GM19025 (cell line): Measurements from ENCODE around the gene PACS1.
A peak's percentile ranks its signal among the peaks of the same experiment; 100 is the strongest.
"Not testable (repeated sequence)": the region's sequence is repeated elsewhere in the genome, so short reads cannot be mapped to it uniquely, and the experiment has no call there.

Experiments used
- ATAC-seq: cut with Tn5 transposase; IDR thresholded peaks from one replicate; pipeline ENCODE4 v1.9.1; 2021; ENCODE audit warnings: mild to moderate bottlenecking, low read depth, moderate library complexity; ENCODE audit not compliant: unreplicated experiment

Gene PACS1

DNA sequence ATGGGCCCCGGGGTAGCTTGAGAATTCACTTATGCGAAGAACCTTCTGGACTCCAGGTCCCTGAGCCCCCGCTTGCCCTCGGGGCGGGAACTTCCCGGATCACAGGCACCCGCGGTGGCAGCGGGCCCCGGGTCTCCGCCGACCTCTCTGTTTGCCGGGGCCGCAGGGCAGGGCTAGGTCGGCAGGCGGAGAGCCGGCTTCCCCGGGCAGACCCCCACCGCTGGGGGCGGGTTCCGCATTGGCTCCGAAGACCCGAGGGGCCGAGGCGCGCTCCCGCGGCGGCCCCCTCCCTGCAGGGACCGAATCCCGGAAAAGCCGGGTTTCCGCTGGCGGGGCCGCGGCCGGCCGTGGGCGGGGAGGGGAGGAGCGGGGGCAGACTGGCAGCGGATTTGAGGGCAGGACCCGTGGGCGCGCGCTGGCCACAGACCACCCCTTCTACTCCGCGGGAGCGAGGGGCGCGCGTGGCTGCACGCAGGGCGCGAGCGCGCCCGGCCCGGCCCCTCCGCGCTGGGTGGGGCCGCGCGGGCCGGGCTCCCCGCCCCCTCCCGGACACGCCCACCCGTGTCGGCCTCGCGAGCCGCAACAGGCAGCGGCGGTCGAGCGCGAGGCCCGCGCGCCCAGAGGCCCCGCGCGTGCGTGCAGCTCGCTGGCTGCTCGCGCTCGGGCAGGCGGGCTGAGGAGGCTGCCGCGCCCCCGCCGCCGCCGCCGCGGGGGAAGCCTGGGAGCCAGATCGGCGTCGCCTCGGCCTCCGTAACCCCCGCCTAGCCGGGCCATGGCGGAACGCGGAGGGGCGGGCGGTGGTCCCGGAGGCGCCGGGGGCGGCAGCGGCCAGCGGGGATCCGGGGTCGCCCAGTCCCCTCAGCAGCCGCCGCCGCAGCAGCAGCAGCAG, at the start of gene PACS1:
PACS1 (plus strand) TSS at position 558 of the 889 bp plus-strand sequence; CDS start at position 773, 215 bp downstream.
- ATAC-seq = peak; percentile 64

DNA sequence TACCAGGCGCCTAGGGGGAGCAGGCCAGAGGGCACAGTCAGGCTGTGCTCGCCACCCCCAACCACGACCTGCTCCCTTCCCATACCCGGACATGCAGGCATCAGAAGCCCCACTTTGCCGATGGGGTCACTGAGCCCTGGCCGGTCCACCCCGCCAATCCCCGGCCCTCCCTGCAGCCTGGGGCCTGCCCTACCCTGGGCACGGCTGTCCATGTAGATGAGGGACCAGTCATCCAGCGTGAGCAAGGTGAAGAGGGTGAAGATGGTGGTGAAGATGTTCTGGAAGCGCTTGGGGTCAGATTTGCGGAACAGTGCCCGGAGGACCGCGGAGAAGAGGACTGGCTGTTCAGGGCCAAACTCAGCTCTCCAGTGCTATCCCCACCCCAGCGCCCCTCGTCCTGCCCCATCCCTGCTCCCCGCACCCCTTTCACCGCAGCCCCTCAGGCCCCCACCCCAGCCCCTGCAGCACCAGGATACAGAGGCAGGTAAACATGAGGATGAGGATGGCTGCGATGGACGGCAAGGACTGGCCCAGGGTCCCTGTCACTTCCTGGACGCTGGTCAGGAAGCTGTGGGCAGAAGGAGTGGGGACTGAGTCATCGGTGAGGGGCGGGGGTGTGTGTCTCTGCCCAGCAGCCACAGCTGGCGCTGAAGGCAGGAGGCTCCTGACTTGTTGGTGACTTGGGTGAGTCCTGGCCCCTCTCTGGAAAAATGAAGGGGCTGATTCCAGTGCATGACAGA, 49.3 kb upstream of the PACS1 start:
- no peak for ATAC-seq

DNA sequence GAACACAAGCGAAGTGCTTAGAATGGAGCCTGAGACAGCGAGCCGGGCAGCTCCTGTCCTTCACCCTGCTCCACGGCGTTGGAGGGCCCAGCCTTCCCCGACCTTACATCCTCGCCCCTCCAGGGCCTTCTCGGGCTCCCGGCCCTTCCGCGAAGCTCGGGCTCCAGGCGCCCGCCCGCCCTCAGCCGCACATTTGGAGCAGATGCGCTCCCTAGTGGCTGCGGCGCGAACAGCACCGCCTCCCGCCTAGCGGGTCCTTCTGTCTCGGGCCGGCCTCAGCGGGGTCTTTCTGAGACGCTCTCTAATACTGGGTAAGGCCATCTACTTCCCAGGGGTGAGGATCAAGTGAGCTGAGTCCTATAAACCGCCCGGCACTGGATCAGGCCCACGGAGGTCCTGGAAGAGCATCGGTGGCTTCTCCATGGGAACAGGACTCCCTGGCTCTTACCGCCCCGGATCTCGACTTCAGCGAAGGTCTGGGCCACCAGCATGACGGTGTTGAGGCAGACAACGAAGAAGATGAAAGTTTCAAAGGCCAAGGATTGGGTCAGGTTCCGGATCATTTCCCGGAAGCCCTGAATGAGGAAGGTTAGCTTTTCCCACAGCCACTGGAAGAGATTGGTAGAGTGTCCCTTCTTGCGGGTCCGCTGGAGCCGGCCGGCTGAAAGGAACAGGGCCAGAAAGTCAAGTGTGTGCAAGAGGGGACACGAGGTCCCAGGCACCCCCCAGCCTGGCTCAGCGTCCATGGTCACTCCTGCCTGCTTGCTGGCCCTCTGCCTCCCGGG, 47.5 kb upstream of the PACS1 start:
- ATAC-seq = no peak

DNA sequence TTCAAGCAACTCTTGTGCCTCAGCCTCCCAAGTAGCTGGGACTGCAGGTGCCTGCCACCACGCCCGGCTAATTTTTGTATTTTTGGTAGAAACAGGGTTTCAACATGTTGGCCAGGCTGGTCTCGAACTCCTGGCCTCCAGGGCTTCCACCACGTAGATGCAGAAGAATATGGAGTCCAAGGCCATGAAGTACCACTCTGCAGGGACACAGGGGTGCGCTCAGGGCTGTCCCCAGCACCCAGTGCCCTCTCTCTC, 47.0 kb upstream of the PACS1 start:
- not testable (repeated sequence) for ATAC-seq

DNA sequence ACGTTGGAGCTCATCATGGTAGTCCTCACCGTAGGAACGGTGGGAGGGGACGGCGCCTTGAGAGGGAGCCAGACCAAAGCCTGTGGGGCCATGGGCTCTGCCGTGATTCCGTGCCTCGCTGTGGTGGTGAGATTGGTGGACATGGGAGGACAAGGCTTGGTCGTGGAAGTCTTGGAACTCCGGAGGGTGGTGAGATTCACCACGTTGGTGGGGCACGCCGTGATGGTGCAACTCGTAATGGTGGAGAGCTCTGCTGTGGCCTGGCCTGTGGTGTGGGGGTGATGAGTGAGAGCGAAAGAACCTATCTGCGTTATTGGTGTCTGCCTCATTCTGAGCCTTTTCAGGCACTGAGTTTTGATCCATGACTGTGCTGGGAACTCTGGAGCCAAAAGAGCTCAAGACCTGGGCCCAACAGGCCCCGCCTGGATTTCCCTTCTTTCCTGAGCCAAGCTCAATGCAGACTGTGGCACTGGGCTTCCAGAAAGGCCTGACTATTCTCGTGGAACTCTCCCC, 44.0 kb upstream of the PACS1 start, which contains the start of gene CATSPER1:
CATSPER1 (minus strand) TSS at position 463 of the 513 bp plus-strand sequence; CDS start at position 363, 100 bp downstream.
- ATAC-seq = no peak

DNA sequence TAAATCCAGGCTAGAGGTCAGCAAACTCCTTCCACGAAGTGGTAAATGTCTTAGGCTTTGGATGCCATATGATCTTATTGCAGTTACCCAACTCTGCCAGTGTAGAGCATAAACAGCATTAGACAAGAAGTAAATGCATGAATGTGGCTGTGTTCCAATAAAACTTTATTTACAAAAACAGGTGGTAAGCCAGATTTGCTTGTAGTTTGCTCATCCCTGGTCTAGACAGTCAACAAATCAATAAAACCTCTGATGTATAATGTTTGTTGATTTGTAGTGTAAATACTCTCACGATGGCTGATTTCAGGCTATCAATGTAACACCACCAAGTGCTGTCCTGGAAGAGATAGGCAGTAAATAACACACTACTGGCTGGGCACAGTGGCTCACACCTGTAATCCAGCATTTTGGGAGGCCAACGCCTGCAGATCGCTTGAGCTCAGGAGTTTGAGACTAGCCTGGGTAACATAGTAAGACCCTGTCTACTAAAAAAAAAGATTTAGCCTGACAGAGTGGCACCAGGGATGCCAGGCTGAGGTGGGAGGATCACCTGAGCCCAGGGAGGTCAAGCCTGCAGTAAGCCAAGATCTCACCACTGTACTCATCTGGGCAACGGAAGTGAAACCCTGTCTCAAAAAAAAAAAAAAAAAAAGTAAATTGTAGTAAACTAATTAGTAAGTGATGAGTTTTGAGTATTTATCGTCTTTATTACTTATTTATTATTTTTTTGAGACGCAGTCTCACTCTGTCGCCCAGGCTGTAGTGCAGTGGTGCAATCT, 36.9 kb upstream of the PACS1 start:
- no peak for ATAC-seq

DNA sequence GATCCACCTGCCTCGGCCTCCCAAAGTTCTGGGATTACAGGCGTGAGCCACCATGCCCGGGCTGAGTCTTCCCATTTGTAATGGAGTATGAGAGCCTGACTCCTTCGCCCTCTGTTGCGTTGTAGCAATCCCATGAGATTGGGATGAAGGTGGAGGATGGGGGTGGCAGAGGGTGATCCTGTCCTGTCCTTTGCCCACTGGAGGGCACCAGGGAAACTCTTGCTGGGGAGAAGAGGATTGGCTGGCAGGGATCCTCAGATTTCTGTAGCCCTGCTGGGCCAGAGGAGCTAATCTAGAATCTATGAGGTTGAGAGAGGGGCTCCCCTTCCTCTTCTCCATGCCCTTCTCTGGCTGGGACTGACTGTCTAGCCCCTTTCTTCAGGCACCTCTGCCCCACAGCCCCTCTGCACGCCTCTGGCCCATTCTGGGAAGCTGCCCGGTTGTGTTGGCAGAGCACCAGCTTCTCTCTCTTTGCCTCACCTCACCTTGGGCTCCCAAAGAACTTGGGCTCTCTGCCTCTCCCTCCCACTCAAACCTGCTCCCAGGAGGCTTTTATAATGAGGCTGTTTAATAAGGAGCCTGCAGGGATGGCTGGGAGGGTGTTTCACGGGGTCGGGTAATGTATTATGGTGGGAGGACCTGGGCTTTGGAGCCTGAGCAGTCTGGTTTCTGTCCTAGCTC, 34.3 kb upstream of the PACS1 start:
- no peak for ATAC-seq

DNA sequence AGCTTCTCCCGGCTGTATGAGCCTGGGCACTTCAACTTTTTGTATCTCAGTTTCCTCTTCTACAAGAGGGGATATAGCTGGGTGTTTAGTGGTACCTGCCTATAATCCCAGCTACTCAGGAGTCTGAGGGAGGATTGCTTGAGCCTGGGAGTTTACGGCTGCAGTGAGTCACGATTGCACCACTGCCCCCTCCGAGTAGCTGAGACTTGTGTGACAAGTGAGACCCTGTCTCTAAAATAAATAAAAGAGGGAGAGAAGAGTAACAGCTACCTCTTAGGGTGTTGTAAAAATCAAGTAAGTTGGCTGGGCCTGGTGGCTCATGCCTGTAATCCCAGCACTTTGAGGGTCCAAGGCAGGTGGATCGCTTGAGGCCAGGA, 33.8 kb upstream of the PACS1 start:
- no peak for ATAC-seq

DNA sequence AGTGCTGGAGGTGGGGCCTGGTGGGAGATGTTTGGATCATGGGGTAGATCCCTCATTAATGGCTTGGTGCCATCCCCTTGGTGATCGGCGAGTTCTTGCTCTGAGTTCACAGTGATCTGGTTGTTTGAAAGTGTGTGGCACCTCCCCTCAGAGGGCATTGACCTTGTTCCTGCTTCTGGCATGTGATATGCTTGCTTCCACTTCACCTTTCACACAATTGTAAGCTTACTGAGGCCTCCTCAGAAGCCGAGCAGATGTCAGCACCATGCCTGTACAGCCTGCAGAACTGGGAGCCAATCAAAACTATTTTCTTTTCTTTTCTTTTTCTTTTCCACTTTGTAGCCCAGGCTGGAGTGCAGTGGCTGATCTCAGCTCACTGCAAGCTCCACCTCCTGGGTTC, 32.7 kb upstream of the PACS1 start:
- no peak for ATAC-seq

DNA sequence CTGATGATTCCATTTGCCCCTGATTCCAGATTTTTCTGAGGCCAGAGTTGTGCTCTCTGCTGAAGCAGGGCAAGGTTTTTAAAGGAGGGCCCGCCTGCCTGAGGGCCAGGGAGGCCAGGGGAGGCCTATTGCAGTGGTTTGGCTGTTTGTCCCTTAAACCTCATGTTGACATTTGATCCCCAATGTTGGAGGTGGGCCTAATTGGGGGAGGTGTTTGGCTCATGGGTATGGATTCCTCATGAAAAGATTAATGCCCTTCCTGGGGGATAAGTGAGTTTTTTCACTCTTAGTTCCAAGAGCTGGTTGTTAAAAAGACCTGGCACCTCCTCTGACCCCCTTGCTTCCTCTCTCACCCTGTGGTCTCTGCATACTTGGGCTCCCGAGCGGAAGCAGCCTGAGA, 30.3 kb upstream of the PACS1 start:
- no peak for ATAC-seq

DNA sequence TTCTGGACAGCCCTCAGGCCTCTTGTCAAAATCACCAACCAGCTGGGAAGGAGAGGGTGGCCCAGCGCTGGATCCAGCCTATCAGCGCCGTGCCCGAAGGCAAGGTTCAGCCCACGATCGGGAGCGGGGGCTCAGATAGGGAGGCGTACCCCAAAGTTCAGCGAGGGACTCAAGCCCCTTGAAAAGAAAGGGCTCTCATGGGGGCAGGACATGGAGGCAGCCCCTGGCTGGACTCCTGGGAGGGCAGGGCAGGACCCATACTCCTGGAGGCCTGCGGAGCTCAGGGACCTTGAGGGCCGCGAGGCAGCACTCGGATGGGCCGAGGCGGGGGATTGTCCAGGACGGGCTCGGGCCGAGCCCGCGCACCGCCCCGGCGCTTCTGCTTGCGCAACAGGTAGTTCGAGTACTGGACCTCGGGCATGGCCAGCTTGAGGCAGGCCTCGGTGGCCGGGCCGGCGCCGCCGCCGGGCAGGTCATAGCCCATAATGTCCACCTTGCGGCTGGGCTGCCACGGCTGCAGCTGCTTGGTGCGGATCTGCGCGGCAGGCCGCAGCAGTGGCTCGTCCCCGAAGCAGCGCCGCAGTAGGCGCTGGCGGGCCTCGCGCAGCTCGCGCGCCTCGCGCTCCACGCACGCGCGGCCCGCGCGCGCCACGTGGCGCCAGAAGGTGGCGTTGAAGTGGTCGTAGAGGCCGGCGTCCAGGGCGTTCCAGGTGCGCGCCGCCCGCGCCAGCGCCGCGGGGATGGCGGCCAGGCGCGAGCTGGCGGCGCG, 27.7 kb upstream of the PACS1 start:
- no peak for ATAC-seq

DNA sequence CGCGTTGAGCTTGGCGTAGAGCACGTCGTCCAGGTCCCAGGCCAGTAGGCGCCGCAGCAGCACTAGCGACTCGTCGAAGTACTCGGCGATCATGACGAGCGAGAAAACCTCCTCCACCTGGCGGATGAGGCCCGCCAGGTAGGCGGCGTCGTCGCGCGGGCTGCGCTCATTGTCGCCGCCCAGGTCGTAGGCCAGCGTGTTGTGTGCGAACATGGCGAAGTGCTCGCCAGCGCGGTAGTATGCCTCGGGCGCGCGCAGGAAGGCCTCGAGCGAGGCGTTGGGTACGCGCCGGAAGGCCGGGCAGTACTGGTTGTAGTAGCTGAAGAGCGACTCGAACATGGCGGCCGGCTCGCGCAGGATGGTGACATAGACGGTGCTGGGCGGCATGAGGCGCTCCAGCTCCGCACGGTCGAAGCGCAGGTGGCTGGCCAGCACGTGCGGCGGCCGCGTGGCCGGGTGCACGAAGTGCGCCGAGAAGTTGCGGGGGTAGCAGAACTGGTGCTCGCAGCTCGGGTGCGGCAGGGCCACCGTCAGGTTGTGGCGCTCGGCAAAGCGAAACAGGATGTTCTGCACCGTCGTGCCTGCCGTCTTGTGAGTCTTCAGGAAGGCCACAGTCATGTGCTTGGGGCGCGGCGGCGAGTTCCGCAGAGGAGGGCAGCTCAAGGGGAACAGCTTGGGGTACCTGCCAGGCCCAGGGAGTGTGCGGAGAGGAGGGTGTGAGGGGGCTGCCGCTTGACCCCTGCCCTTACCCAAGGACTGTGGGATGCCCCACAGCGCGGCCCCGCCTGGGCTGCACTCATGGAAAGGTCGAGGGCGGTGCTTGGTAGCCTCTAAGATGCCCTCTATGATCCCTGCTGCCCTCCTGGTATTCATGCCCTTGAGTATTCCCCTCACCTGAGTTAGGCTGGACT, 26.8 kb upstream of the PACS1 start:
- no peak for ATAC-seq

DNA sequence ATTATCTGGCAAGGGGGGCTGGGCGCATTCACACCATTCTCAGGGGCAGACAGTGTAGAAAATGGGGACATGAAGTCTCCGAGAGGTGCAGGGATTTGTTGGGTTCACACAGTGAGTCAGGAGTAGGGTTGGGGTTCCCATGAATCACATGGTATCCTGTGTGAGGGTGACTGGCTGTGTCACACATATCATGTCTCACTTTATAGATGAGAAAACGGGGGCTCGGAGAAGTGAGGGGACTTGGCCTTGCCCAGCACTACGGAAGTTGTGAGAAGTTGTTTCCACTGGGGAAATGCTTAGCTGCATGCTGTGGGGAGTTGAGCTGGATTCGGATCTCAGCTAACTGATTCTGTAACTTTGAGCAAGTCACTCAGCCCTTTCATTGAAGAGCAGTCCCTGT, 25.3 kb upstream of the PACS1 start:
- ATAC-seq = no peak

DNA sequence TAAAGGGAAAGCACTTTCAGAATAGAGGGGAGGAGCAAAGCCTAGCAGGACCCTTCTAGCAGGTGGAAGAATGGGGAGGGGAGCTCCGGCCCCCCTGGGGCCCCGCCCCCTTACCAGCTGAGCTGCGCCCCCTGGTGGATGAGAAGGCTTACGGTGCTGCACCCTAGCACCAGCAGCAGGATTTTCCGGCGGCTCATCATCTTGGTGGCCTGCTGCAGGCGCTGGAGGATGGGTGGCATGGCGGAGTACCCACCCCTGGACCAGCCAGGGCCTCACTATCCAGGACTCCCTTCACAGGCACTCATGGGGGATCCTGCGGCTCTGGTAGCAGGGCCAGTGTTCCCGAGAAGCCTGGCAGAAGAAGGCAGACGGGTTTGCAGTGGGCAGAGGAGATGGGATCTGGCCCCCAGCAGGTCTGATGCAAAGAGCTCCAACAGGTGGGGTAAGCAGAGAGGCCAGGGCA, 24.9 kb upstream of the PACS1 start:
- ATAC-seq = peak; percentile 59

DNA sequence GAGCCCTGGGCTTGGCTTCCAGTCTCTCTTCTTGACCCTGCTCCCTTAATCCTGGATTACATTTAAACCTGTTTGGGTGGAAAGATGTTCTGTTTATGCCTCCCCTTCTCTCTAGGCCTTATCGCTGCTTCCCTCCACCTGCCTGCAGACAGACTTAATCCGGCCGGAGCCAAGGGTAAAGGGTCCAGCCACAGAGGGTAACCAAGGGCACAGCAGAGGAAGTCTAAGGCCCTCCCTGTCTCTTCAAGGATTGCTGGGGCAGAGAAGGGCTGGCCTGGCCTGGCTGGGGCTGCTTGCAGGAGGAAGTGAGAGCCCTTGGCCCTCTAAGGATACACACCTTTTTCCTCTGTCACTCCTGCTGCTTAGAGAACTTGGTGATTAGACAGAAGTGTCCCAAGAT, 23.2 kb upstream of the PACS1 start:
- ATAC-seq = no peak

DNA sequence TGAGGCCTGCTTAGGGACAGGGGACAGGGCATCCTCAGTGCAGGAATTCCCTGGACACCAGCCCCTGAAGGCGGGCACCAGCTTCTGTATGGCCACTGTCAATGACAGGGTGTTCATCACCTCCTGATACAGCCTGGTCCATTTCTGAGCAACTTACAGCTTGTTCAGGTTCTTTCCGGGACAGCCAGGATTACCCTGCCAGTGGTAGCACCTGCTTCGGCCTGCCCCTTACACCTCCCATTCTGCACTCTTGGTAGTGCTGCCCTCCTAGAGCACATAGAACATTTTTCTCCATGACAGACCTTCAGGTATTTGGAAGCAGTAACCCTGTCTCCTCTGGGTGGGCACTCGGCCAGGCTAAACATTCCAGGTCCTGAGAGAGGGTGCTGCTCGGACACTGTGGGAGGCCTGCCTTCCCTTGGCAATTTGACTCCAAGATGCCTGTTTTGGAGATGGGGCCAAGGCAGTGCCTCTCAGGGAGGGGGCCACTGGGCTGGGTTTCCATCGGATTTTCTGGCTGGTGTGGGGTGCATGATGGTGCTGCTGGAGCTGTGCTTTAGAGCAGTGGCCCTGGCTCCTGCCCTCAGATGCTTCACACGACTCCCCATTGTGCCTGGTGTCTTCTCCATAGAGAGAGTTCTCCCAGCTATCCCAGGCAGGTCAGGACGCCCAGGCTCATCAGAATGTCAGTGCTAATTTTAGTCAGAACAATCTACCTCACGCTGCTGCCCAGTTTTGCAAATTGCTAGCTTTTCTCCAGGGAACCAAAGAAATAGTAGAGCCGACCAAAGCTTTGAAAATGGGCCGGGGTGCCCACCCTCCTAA, 22.3 kb upstream of the PACS1 start:
- no peak for ATAC-seq
